NOMO-1 treated with DMSO at 0.1 percent for 48 hours (cell line): ENCODE data around the gene MPP2.
"Not testable (repeated sequence)": the region's sequence is repeated elsewhere in the genome, so short reads cannot be mapped to it uniquely, and the experiment has no call there.

Experiments used
- DNase-seq: peaks from one replicate; lab custom pipeline; 2025; ENCODE audit not compliant: unreplicated experiment; lab: John Stamatoyannopoulos, UW

MPP2 gene

DNA sequence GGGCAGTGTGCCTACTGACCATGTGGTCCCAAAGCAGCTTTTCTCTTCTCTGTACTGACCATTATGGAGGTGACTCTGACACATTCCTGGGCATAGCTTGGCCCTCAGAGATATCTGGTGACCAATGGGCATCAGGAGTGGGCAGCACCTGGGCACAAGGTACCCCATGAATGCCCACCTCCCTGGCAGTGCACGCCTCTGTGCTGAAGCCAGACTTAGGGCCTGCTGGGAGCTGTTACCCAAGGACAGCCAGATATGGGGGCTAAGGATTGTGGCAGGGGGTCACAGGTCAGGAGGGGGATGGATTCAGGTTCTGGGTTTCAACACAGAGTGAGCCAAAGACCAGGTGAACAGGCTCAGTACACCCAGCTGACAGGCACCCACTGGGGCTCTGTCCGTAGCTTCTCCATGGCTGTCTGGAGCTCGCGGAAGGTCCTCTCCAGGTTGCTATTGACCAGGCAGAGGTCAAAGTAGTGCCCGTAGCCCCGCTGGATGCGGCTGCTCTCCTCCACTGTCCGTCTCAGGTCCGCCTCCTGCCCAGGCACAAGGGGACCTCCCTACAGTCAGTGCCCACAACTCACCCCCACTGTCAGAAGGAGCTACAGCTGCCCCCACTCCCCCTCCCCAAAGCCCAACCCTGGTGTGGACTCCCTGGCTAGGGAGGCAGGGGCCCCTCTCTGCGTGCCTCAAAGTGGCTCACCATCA lies 29.7 kb downstream of the MPP2 start:
- no peak for DNase-seq

DNA sequence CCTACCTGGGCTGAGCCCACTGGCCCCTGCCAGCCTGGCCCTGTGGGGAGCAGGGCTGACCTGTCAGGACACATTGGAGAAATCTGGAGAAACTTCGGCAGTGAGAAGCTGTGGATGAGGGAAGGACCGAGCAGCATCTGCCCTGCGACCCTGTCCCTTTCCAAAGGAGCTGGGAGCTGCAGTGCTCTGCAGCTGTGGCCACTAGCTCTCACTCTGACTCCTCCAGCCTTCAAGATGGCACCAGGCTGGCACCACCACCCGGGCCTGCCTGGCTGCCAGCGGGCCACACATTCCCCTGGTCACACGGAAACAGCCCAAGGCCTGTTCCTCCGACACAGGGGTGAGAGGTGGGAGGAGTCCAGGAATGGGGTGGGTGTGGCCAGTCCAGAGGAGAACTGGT lies 30.3 kb downstream of the MPP2 start:
- DNase-seq = no peak

DNA sequence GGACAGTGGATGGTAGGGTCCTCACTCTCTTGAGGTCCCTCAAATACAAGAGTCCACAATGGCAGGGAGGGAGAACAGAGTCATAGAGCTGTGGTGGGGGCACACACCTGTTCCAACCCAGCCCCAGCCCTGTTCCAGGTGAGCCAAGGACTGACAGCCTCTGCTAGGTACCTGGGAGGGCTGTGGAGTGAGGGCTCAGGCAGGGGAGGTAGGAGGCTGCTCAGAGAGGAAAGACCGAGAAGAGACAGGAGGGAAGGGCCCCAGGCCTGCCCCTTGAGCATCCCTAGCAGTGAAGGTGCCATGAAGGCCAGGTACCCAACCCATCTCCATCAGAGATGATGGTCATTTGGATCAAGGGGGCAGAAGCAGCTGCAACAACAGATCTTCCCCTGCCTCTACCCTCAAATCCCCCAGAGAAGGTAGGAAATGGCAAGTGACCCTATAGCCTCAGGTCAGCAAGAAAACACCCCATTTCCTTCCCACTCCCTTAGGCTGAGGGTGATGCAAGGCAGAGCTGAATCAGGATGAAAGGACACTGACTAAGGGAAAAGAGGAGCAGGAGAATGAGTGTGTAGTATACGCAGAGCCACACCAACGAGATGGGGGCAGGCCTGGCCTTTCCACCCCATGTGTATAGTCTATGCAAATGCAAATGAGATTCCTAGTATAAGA lies 31.7 kb downstream of the MPP2 start:
- DNase-seq = no peak

DNA sequence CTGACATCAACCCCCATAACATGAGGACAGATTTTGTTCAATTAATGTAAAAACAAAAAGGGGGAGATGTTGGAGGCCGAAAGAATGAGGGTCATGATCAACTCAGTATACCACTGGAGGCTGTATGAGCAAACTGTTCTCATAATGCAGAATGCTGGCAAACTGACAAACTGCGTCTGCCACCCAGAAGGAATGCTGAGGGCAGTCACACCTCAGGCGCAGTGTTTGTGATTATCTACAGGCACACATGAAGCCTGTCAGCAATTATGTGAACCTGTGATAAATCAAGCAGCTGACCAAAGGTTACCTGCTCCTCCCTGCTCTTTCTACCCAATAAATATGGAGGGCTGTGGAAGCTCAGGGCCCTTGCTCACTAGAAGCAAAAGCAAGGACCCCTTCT lies 33.0 kb downstream of the MPP2 start:
- DNase-seq = no peak

GRCh38 chr17:43873815-43874214 lies 33.5 kb downstream of the MPP2 start:
- no peak for DNase-seq

DNA sequence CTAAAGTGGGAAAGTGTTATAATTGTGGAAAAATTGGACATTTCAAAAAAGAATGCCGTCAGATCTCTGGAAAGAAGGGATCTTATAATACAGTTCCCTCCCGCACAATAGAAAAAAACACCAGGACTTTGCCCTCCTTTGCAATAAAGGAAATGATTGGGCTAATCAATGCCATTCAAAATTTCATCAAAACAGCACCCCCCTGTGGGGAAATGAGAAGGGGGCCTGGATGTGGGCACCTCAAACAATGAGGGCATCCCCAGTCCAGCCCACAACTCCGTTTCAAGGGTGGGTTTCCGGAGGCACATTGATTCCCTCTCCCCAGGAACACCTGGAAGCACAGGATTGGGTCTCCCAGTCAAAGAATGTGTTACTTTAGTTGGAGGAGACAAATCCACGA lies 34.2 kb downstream of the MPP2 start:
- no peak for DNase-seq

DNA sequence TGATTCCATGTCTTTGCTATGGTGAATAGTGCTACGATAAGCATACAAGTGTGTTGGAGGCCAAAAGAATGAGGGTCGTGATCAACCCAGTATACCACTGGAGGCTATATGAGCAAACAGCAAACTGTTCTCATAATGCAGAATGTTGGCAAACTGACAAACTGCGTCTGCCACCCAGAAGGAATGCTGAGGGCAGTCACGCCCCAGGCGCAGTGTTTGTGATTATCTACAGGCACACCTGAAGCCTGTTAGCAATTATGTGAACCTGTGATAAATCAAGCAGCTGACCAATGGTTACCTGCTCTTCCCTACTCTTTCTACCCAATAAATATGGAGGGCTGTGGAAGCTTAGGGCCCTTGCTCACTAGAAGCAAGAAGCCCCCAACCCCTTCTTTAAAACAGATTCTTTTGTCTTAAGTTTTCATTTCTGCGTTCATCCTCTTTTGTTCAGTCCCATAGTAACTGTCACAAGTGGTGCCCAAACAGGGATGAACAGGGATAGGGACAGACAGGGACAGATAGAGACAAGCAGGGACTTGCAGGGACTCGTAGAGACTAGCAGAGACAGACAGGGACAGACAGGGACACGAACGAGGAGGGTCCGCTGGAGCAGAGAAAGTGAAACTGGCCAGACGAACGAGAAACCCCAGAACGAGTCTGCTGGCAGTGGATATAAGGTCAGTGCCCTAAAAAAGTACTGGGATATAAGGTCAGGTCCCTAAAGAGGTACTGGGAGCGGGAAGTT lies 35.2 kb downstream of the MPP2 start:
- no peak for DNase-seq

DNA sequence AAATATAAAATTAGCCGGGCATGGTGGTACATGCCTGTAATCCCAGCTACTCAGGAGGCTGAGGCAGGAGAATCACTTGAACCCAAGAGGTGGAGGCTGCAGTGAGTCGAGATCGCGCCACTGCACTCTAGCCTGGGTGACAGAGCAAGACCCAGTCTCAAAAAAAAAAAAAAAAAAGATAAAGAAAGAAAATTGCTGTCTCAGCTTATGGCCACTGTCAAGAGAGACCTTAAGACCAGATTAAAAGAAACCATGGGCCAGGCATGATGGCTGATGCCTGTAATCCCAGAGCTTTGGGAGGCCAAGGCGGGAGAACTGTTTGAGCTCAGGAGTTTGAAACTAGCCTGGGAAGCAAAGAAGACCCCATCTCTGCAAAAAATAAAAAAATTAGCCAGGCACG lies 38.3 kb downstream of the MPP2 start:
- DNase-seq = not testable (repeated sequence)

DNA sequence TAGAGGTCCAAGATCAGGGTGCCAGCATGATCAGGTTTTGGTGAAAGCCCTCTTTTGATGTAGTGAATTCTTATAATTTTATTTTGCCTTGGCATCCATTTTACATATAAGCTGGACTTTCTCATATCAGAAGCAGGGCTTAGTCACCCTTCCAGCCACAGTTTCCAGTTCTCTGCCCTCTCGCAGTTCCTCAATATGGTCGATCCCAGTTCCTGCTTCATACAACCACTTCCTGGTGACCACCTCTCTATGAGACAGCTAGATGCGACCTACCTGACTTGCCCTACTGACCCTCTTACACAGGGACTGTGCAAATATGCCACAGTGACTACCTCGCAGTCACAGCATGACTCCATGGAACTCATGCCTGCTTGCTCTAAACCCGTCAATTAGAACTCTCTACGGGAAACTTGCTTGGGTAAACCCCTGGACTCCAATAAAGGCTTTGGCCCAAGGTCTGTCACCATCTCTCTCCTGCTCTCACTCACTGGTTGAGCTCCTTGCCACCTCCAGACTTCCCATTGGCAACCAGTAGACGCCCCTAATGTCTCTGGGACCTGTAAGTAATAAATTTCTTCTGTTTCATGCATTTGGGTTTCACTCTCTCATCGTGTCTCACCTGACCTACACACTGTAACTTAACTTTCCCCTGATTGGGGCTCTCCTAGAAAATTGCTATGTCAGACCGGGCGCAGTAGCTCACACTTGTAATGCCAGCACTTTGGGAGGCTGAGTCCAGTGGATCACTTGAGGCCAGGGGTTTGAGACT lies 38.9 kb downstream of the MPP2 start:
- DNase-seq = peak; percentile 44

- no peak for DNase-seq
Observed at GRCh38 chr17:43864161-43864984, 43.0 kb downstream of the MPP2 start.

GRCh38 chr17:43861960-43862359 lies 45.4 kb downstream of the MPP2 start:
- no peak for DNase-seq

DNA sequence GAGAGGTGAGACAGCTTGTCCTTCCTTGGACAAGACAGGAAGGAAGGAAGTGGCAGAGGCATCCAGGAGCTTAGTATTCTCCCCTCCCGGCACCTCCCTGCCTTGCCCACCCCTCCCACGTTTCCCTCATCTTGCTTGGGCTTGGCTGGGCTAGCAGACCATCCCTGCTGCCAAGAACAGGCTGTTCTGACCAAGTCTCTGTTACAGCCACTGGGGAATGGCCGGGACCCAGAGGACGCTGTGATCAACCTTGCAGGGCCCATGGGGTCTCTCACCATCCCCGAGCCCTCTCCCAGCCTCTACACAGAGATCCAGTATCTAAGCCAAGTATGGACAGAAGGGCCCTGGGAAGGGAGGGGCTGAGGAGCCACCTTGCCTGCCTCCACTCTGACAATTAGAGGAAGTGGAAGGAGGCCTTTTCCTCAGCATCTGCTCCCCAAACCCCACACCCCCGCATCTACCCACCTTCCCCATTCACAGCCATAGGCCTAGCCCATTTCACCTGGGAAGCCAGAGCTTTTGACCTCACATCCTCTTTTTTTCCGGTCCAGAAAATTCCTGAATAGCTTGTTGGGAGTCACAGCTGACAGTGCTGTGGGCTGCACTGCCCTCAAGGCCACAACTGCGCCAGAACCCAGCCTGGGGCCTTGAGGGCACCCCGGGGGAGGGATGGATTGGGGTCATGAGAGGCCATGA lies 46.3 kb downstream of the MPP2 start:
- DNase-seq = no peak

- DNase-seq = no peak
Observed at GRCh38 chr17:43860077-43860725, 47.1 kb downstream of the MPP2 start.

DNA sequence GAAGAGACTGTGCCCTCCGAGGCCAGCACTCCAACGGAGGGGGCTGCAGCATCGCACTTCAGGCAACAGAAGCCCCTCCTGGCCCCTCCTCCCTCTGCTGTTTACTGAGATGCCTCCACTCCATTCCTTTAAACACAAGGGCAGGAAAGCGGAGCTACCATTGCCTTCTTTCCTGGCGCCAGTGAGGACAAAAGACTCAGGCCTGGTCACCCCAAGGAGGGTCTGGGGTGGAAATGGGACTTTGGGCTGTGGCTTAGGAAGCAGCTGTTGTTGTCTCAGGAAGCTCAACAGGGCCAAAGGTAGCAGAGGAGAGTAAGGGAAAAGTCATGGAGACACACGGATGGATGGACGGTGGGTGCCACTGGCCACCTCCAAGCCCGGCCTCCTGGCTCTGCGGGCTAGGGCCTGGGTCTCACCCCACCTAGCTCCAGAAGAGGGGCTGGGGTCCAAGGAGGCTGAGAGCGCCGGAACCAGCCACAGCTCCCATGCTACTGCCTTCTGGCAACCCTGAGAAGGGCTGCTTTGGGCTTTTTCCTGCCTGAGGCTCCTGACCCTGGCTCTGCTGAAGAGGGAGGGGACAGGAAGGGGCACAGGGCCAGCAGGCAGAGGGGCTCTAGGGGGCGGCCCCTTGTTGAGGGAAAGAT lies 49.3 kb downstream of the MPP2 start:
- no peak for DNase-seq

- no peak for DNase-seq
Observed at GRCh38 chr17:43857141-43857540, 50.2 kb downstream of the MPP2 start.

DNA sequence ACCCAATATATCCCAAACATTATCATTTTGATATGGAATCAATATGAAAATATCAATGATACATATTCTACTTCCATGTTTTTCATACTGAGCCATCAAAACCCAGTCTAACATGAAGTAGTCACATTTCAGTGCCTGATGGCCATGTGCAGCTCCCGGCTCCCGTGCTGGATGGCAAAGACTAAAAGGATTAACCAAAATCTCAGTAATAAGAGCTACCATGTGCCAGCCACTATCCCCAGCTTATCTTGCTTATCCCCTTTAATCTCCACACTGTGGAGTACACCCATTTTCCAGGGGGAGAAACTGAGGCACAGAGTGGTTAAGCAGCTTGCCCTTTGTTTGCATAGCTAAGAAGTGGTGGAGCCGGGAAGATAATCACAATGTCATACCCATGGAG lies 51.2 kb downstream of the MPP2 start:
- no peak for DNase-seq

GRCh38 chr17:43855061-43855460 lies 52.3 kb downstream of the MPP2 start:
- no peak for DNase-seq

GRCh38 chr17:43854498-43854897 lies 52.8 kb downstream of the MPP2 start:
- DNase-seq = no peak

- no peak for DNase-seq
Observed at GRCh38 chr17:43853546-43853945, 53.8 kb downstream of the MPP2 start.
